Osteoblast (primary cell): Measurements from ENCODE around the gene ZDHHC6. TPM values are rescaled to one million over a fixed set of nuclear protein-coding genes. Genes with fewer than 3 reads are reported as not detected.

ENCODE experiments used
- DNase-seq: peaks from one replicate; pipeline ENCODE4 v3.0.0; 2011; ENCODE audit warnings: low spot score, mixed read lengths; ENCODE audit not compliant: insufficient read length; ENCODE audit errors: missing footprints
- H2AFZ ChIP-seq: 2 replicates; pipeline ENCODE4 v1.6.0; 2011; ENCODE audit warnings: mild to moderate bottlenecking, low read length
- H3K27ac ChIP-seq: 2 replicates; pipeline ENCODE4 v1.5.1; 2011; ENCODE audit warnings: mild to moderate bottlenecking, low read depth, low read length, moderate library complexity
- H3K27me3 ChIP-seq: 2 replicates; pipeline ENCODE4 v1.6.0; 2012; ENCODE audit warnings: mild to moderate bottlenecking, control low read depth, inconsistent platforms, low read length, moderate library complexity; ENCODE audit not compliant: insufficient read depth
- H3K36me3 ChIP-seq: 2 replicates; pipeline ENCODE4 v1.5.1; 2011; ENCODE audit warnings: mild to moderate bottlenecking, low read length, control low read depth, moderate library complexity; ENCODE audit not compliant: insufficient read depth
- H3K4me1 ChIP-seq: 2 replicates; pipeline ENCODE4 v1.5.1; 2011; ENCODE audit warnings: mild to moderate bottlenecking, low read length, control low read depth, moderate library complexity; ENCODE audit not compliant: insufficient read depth
- H3K4me2 ChIP-seq: 2 replicates; pipeline ENCODE4 v1.6.0; 2011; ENCODE audit warnings: mild to moderate bottlenecking, low read length; ENCODE audit not compliant: insufficient read depth
- H3K4me3 ChIP-seq: fragments of 200-600 bp; sonication (generic); 3 replicates; pipeline ENCODE4 v1.5.1; 2012; ENCODE audit warnings: mild to moderate bottlenecking, low read length, inconsistent platforms; ENCODE audit not compliant: insufficient read depth
- H3K79me2 ChIP-seq: 2 replicates; pipeline ENCODE4 v1.6.0; 2012; ENCODE audit warnings: mild to moderate bottlenecking, low read length, control low read depth, inconsistent platforms; ENCODE audit not compliant: insufficient read depth
- H3K9me3 ChIP-seq: 2 replicates; pipeline ENCODE4 v1.5.1; 2011; ENCODE audit warnings: low read depth, low read length, control low read depth
- H4K20me1 ChIP-seq: 2 replicates; pipeline ENCODE4 v1.6.0; 2012; ENCODE audit warnings: mild to moderate bottlenecking, low read length, control low read depth; ENCODE audit not compliant: insufficient read depth
- total RNA-seq: library from RNA; depleted of rRNA; stranded (reverse); fragments of >200 nt; gene quantifications from 2 replicates; pipeline ENCODE4 v1.2.3, GENCODE V29; 2012
- TF ChIP-seq, protein P1 (sequence below): IDR thresholded peaks from 2 replicates; pipeline ENCODE4 v1.5.1; 2011; ENCODE audit warnings: mild to moderate bottlenecking, low read depth, low read length, moderate library complexity; ENCODE audit errors: extremely low read depth

ZDHHC6 gene
- total RNA-seq, 1 donor = 26.1 TPM

DNA sequence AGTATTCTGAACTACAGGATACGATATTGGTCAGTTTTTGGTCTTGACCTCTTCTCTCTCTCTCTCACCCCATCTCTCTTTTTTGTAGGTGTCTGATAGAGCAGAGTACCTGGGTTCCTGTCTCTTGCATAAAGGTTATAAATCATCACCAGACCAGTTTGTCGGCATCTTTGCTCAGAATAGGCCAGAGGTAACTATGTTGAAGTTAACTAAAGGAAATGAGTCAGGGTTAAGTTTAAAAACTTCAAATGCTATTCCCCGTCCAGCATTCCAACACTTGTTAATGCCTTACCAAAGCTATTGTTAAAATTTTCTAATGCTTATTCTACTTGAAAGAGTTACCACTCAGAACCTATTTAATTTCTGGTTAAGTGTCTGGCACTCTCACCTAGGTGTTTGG, 42.1 kb downstream of the ZDHHC6 start:
- no peaks in the 10 kb centered on the region for H3K9me3 ChIP-seq
- H3K27ac ChIP-seq = no peak overlapping the region
- H3K27me3 ChIP-seq = no peaks in the 10 kb centered on the region
- no peak overlapping the region for H3K4me2 ChIP-seq
- DNase-seq = no peak
- TF ChIP-seq, protein P1, sequence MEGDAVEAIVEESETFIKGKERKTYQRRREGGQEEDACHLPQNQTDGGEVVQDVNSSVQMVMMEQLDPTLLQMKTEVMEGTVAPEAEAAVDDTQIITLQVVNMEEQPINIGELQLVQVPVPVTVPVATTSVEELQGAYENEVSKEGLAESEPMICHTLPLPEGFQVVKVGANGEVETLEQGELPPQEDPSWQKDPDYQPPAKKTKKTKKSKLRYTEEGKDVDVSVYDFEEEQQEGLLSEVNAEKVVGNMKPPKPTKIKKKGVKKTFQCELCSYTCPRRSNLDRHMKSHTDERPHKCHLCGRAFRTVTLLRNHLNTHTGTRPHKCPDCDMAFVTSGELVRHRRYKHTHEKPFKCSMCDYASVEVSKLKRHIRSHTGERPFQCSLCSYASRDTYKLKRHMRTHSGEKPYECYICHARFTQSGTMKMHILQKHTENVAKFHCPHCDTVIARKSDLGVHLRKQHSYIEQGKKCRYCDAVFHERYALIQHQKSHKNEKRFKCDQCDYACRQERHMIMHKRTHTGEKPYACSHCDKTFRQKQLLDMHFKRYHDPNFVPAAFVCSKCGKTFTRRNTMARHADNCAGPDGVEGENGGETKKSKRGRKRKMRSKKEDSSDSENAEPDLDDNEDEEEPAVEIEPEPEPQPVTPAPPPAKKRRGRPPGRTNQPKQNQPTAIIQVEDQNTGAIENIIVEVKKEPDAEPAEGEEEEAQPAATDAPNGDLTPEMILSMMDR = no peak
- H3K79me2 ChIP-seq = no peaks in the 10 kb centered on the region
- no peaks in the 10 kb centered on the region for H3K4me1 ChIP-seq
- H3K4me3 ChIP-seq = no peak overlapping the region
- H4K20me1 ChIP-seq = no peaks in the 10 kb centered on the region
- no peaks in the 10 kb centered on the region for H3K36me3 ChIP-seq
- no peak overlapping the region for H2AFZ ChIP-seq

DNA sequence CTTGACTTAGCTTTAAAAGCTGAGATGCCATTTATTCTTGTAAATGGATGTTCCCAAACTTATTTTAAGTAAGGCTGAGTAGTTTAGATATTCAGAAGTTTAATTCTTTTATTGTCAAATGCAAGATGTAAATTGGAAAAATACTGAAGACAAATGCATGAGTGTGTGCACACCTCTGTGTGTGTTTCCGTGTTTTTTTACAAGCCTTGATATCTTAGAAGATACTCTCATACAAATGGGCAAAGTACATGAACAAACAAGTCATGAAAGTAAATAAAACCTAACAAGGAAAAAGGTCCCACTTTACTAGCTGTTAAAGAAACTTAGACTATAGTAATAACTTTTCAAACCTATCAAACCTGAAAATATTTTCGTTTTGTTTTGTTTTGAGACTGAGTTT, 43.8 kb downstream of the ZDHHC6 start:
- Histone ChIP-seq H2AFZ (no peak overlapping the region), H3K4me1 (no peaks in the 10 kb centered on the region), H3K27ac (no peak overlapping the region), H3K4me2 (no peak overlapping the region), H3K27me3 (no peaks in the 10 kb centered on the region), H3K79me2 (no peaks in the 10 kb centered on the region), H3K4me3 (no peak overlapping the region), H4K20me1 (no peaks in the 10 kb centered on the region), H3K9me3 (no peaks in the 10 kb centered on the region), H3K36me3 (no peaks in the 10 kb centered on the region)
- DNase-seq = no peak
- TF ChIP-seq, protein P1 = no peak

DNA sequence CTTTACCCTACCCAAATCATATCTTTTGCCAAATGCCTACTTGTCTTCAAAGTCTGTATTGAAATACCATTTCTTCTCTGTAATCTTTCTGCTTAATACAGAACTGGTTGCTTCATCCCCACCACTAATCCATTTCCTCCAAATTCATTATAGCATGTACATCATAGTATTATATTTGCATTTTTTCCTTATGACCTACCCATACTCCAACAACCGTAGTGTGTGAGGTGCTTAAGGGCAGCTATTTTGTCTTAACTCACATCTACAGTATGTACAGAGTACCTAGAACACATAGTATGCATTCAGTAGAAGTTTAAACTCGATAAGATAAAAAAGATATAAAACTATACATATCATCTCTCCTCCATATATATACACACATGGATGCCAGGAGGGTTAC, 49.1 kb downstream of the ZDHHC6 start:
- H3K9me3 ChIP-seq = no peaks in the 10 kb centered on the region
- H3K4me2 ChIP-seq = no peak overlapping the region
- no peak overlapping the region for H2AFZ ChIP-seq
- no peaks in the 10 kb centered on the region for H3K4me1 ChIP-seq
- TF ChIP-seq, protein P1 = no peak
- H3K27me3 ChIP-seq = peaks cover 17% of the 10 kb centered on the region
- no peak overlapping the region for H3K4me3 ChIP-seq
- no peaks in the 10 kb centered on the region for H4K20me1 ChIP-seq
- no peak overlapping the region for H3K27ac ChIP-seq
- no peaks in the 10 kb centered on the region for H3K79me2 ChIP-seq
- H3K36me3 ChIP-seq = no peaks in the 10 kb centered on the region
- DNase-seq = no peak

DNA sequence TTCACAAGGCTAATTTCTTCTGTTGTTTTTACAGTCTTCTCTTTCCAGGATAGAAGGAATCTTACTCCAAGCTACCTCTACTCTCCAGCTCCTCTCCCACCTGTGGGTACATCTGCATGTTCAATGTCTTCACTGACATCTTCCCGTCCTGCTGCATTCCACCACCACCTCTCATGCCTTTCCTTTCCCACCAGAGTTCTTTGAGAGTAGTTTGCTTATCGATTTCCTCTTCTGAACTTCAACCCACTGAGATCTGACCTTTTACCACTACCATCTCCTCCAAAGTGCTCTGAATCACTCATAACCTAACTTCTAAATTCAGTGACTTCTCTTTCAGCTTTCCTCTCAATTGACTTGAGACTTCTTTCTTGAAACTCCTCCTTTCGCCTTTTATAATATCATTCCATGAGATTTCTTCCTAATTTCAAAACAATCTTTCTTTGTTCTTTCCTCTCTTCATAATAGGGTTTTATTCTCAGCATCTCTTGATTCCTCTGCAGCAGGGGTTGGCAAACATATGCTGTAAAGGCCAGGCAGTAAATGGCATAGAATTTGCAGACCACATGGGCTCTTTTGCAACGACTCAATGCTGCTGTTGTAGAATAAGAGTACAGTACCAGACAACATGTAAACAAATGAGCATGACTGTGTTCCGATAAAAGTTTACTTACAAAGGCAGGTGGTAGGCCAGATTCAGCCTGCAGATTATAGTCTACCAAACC, 50.7 kb downstream of the ZDHHC6 start:
- H3K79me2 ChIP-seq = no peaks in the 10 kb centered on the region
- H3K27me3 ChIP-seq = peaks cover 17% of the 10 kb centered on the region
- no peaks in the 10 kb centered on the region for H3K36me3 ChIP-seq
- DNase-seq = no peak
- TF ChIP-seq, protein P1 = no peak
- no peaks in the 10 kb centered on the region for H3K4me1 ChIP-seq
- no peak overlapping the region for H3K4me2 ChIP-seq
- H4K20me1 ChIP-seq = no peaks in the 10 kb centered on the region
- H2AFZ ChIP-seq = no peak overlapping the region
- no peak overlapping the region for H3K4me3 ChIP-seq
- H3K9me3 ChIP-seq = no peaks in the 10 kb centered on the region
- H3K27ac ChIP-seq = no peak overlapping the region
